SW 1271 (cell line): ENCODE data around the gene NTSR1.

Experiments
- DNase-seq, 2 experiments: peaks; one replicate each; lab custom pipeline; 2025; lab: John Stamatoyannopoulos, UW

Gene NTSR1

DNA sequence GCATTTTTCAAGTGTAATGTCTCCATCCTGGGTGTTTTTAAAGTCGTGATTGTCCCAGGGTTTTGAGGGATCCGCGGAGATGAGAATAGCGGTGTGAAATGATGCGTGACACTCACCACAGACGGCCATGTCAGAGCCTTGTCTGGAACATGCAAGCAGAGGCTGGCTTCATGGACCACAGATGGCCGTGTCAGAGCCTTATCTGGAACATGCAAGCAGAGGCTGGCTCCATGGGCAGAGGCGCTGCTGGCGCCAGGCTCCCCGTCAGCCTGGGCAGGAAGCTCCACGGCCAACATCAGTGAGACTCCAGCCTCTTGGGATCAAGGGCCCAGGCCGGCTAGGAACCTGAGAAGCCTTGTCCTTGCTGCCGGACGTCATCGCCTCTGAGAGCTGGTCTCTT, 80.0 kb downstream of the NTSR1 start:
- no peak for DNase-seq

DNA sequence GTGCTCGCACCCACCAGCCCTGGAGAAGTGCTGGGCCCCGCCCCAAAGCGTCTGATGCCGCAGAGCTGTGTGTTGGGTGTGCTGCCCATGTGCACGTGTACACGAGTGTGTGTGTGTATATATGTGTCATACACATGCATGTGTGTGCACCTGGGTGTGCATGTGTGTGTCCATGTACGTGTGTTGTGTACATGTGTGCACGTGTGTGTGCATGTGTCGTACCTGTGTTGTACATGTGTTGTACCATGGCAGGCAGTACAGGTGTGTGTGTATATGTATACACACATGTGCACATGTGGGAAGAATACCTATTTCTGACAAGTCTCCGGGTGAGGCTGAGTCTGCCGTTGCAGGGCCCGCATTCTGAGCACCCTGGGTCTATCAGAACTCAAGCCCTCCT, 81.4 kb downstream of the NTSR1 start:
- no peak for DNase-seq

DNA sequence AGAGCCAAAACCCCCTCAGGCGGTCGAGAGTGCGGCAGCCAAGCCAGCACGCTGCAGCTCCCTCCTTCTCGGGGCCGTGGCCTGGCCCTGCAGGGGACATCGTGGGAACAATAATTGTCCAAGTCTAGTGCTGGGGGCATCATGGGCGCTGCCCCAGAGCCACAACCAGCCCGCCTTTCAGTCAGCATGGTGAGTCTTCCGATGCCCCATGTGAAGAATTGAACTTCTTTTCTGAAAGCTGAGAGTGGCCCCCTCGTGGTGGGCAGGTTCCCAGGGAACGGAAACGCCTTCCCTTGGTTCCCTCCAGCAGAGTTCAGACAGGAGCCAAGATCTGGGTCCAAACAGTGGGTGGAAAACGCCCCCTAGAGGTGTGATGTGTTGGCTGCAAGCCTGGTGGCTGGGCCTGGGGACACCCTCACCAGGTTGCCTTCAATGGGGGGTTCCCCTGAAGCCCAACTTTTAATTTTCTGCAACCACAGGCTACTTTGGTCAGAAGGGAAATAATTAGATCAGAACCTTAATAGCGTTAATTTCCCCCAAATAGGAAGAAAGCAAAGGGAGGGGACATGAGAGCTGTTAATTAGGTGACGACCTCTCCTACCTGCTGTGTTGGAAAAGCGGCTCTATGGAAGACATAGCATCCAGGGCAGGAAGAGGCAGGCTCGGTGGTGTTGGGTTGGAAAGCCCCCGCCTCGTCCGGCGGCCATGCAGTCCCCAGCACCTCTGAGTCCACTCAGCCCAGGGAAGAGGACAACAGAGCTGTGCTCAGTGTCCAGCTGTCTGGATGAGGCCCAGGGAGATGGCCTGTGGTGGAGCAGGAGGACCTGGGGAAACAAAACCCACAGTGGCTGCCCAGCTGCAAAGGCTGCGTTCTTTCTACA, 82.9 kb downstream of the NTSR1 start:
- DNase-seq = peak; percentile 87 to 94

DNA sequence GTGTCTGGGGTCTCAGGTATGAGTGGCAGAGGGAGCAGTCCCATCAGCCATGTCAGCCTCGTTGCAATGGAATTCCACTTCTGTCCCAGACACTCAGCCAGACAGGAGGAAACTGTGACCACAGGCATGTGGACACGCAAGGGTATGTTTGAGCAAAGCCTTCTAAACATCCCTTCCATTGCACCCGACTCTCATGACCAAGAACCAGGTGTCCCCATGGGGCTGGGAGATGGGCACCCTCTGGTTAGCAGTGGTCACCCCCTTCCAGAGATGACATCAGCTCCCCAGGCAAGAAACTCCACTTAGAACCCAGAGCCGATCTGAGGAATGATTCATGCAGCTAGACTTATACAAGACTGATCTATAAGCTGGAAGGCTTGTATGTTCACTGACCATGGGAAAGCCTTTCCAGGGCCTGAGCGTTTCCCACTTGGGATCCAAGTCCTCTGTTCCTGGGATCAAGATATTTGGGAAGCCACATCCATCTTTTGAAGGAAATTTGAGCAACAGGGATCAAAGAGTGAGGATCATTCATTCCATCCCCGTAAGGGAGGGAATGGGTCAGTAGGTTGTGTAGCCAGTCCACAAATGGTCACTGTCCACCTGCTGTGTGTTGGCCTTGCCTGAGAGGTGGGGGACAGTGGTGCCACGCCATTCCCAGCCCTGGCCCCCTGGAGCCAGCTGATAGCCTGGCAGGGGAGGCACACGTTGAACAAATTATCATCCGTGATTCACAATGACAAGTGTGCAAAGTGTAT, 83.7 kb downstream of the NTSR1 start:
- peak in 1 of 2 experiments; percentile 48 for DNase-seq

DNA sequence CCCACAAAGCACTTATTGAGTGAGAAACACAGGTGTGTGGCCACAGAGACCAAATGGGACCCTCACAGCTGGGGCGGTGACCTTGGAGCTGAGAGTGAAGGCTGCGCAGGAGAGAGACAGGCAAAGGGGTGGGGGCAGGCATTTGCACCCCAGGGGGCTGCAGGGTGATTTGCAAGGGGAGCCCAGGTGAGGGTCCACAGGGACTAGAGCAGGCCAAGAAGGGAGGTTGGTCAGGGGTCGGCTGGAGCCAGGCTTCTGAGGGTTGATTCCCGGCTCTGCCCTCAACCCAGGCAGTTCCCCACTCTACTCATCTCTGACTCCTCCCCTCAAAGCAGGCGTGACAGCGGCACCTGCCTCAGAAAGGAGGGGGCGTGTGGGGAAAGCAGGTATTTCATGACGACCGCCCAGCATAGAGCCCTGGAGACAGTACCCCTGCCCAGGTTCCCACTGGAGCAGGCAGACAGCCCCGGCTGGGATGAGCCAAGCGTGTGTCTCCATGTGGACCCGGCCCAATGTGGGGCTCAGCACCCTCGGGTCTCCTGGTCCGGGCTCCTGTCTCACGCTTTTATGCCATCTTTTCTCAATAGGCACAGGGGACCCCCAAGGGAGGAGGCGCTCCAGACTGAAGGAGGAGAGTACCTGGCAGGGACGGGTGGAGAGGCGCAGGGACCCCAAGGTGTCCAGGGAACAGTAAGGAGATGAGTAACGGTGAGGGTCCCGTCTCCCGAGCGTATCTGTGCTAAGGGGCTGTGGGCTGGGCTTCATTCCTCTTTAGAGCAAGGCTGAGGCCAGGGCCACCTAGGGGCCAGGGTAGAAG, 84.5 kb downstream of the NTSR1 start:
- DNase-seq = no peak

DNA sequence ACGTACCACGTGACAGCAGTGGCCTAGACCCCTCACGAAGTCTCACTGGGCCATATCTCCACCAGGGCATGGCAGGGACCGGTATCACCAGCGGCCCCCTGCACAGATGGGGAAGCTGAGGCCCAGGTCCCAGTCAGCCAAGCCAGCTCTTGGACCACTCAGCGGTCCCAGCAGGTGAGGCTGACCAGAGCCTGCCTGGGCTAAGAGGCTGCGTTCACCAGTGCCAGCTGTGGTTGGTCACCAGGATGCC, 85.0 kb downstream of the NTSR1 start:
- no peak for DNase-seq

DNA sequence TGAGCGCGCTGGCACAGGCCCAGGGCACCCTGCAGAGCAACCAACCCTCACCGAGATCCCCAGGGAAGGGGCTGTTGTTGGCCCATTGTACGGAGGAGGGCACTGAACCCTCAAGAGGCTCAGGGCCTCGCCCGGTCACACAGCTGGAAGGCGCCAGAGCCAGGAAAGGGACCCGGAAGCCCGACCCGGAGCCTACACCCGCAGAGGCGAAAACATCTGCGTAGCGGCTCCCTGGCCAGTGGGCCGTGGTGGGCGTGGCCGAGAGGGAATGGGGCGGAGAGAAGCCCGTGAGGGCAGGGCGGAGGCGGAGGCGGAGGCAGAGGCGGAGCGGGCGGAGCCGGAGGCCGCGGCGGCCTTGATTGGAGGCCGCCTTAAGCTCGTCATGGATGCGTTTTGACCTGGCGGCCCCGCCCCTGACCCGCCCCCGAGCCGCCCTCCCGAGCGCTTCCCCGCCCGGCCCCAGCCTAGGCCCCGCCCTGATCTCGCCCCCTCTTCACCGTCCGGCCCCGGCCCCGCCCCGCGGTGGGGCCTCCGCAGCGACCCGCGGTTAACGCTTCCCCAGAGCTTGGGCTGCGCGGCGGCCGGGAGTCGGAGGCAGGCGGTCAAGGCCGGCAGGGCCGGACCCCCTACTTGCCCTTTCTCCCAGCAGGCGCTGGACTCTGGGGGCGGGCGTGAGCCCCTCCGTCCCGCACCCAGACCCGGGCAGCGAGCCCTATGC, 85.5 kb downstream of the NTSR1 start:
- peak; percentile 85 to 96 for DNase-seq

DNA sequence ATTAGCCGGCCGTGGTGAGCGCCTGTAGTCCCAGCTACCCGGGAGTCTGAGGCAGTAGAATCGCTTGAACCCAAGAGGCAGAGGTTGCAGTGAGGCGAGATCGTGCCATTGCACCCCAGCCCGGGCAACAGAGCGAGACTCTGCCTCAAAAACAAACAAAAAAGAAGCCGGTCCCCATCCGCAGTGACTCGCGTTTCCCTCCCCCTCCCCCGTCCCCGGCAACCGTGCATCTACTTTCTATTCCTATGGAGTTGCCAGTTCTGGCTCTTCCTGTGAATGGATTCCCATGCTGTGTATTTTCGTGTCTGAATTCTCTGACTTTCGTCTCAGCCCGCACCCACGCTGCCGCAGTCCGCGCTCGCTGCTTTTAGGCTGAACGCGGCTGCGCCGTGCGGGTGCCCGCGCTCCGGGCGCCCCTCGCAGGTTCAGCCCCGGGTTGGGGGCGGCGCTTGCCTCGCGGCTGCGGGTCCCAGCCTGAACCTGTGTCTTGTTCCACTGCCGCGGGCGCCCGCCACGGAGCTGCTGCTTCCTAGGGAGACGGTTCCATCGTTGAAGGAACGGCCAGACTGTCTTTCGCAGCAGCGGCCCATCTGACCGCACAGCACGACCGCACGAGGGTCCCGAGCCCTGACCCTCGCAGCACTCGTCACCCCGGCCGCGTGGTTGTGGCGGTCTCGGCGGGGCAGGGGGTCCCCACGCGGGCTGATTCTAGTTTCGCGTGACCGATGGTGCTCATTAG, 86.6 kb downstream of the NTSR1 start:
- peak in 1 of 2 experiments; percentile 72 for DNase-seq

DNA sequence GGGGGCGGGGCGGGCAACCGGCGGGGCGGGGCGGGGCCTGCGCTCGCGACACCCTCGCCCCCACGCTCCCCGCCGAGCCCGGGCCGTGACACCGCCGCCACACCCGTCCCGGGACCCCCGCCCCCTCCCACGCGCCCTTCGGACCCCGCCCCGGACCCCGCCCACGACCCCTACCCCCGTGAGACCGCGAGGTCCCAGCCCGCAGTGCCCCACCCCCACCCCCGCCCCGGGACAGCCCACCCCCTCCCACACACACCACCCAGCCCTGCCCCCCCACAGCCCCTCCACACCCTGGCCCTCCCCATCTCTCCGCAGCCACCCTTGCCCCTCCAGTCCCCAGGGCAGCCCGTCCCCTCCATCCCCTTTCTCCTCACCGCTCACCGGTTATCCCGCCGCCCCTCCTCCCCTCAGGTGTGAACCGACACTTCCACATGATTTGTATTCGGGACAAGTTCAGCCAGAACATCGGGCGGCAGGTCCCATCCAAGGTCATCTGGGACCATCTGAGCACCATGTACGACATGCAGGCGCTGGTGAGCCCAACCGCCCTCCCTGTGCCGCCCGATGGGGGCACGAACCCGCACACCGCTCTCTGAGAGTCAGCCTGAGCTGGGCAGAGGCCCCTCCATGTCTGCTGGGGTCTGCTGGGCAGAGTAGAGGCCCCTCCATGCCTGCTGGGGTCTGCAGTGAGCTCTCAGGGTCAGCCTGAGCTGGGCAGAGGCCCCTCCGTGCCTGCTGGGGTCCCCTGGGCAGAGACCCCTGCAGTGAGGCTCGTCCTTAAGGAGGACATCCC, 88.3 kb downstream of the NTSR1 start:
- no peak for DNase-seq

DNA sequence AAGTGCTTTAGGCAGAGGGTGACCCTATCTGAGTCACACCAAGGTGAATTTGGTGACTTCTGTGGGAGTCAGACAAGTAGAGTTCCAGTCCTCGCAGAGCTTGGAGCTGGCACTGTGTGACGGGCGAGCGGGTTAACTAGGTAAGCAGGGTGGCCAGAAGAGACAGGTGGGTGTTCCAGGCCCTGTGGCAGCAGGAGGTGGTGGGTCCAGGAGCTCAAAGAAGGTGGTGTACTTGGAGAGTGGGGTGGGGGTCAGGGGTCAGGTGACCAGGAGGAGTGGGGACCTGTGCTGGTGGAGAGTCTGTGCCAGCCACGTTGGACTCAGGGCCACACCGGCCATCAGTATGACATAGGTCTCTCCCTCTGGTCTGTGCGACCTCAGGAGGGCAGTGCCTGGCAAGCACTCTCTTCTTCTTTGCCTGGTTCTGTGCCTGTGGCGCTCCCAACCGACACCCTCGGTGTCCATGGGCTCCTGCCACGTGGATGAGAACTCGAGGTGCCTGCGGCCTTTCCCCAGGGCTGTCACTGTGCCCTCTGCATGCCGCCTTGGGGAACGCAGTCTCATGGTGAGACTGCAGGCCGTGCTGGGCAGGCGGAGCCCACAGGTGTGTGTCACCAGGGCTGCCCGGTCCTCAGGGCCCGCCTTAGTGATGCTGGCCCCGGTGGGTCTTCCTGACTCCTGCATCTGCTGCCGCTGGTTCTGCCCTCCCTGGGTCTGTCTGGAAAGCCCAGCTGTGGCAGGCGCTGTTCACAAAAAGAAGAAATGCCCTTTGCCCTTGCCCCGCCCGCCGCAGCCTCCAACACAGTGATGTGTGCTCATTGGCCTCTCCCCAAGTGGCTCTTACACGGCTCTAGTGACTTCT, 89.3 kb downstream of the NTSR1 start:
- DNase-seq = no peak

DNA sequence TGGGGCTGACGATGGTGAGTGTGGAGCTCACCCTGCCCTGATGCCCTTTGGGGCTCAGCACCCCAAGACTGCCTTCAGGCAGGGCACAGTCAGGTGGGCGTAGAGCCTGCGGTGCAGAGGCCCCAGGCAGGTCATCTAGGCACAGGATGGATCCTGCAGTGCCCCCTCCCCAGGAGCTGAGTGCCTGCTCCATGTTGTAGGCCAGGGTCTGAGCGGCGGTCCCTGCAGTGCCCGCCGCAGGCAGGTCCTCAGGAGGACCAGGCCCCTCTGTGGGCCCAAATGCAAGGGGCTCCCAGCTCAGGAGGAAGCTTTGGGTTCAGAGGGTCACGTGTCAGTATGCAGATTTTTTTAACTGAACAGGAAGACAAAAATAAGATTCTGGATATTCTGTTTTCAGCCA, 90.4 kb downstream of the NTSR1 start:
- no peak for DNase-seq

DNA sequence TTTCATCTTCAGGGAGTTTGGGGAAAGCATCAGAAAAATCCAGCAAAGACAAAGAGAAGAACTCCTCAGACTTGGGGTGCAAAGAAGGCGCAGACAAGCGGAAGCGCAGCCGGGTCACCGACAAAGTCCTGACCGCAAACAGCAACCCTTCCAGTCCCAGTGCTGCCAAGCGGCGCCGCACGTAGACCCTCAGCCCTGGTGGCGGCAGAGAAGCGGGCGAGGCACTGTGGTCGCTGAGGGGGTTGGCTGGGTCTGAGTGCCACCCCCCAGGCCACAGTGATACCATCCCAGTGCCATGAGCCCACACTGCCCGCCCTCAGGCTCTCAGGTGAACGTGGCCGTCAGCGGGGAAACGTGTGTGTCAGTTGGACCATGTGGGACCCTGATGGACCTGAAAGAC, 90.8 kb downstream of the NTSR1 start:
- no peak for DNase-seq

DNA sequence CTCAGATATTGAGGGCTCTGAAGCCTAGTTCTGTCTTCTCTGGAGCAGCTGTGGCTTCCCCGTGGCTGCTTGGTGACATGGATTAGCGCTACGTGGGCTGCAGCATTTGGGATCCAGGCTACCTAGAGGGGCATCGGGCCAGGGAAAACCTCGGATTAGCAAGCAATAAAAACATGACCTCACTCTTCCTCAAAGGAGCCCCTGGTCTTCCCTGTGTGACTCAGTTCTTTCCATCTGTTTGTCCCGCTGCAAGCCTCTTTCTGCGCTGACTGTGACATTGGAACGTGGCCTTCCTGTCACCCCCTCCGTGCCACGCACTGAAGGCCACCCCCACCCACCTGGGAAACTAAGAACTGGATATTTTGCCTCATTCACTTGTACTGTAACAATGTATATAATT, 91.2 kb downstream of the NTSR1 start:
- no peak for DNase-seq

DNA sequence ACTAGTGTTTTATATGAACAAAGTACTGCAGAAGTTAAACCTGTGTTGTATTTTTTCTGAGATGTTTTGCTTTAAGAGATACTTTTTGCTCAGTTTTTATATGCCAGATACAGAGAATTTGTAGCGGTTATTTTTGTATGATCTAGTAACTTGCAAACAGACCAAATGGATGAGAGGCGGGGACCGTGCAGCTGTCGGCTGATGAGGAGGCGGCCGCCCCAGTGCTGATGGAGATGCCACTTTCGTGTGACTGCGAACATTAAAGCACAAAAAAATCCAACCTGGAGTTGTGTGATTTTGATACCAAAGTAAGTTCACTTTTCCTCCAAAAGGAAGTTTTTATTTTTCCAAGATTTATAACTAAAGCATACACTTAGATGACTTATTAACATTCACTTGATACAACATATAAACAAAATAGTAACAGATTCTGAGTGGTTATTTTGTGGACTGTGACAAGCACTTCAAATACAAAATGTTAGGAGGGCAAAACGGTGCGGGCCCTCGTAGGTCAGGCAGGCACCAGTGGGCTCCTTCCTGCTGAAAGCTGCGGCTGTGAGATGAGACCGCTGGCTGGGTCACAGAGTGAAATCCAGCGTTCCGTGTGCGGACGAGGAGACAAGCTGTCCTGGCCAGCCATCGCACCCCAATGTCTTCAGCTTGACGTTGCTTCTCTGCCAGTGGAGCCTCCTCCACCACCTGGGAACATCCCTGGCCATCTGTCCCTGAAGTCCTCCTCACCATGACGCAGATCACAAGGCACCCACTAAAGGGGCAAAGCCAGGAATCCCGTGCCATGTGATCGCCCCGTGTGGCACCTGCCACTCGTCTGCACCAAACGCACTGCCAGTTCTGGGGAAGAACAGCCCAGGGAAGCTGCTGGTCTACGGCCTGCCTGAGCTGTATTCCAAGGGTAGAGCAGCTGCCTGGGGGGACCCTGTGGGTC, 92.0 kb downstream of the NTSR1 start:
- DNase-seq = no peak

DNA sequence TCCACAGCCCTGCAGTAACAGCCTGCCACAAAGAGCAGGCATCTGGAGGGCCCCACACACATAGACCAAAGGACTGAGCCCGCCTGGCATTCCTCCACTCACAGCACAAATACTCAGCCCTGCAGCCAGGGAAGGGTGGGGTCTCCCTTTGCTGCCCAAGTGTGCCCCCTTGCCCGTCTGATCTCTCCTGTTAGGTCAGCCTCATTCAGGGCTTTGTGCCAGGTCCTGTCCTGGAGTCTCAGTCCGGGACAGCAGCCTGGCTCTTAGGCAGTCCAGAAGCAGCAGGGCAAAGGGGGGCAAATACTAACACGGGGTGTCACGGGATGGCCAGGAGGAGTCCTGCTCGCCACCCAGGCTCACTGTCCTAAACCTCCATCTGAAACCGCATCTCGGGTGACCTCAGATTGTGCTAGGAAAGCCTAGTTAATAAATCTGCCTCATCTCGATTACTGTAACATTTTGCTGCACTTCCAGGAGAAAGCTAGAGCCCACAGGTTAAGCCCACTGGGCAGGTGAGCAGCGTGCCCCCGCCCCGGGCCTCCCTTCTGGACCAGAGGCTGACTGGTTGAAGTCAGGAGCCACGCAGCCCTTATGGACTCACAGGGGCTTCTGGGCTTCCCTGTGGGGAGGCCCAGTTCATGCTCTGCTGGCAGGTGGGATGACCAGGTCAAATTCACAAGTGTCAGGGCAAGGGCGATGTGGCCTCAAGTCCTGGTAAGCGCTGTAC, 92.8 kb downstream of the NTSR1 start:
- no peak for DNase-seq

DNA sequence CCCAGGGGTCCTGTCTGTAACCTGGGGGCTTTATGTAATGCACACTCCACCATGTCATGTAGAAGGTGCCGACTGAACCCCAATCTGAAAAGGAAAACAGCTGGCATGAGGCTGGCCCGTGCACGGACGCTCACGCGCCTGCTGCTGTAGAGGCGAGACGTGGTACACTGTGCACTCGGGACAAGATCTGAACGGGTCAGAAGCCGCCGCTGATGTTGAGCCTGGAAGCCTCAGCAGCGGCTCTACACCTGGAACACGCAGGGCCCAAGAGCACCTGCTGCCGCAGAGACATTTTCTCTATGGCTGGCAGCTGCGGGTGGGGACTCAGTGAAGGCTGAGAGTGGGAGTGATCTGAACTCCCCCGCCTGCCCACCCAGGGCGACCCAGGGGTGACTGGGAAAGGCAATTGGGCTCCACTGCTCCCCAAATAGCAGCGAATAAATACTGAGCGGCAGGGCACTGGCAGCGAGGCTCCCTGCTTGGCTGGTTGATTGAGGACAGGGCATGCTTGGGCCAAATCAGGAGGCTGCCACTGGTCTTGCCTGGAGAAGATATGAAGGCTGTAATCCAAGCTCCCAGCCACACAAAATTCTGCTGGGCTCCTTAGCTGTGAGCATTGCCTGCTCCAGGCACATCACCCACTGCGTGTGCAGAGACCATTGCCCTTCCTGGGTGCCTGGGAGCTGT, 93.5 kb downstream of the NTSR1 start:
- DNase-seq = no peak

DNA sequence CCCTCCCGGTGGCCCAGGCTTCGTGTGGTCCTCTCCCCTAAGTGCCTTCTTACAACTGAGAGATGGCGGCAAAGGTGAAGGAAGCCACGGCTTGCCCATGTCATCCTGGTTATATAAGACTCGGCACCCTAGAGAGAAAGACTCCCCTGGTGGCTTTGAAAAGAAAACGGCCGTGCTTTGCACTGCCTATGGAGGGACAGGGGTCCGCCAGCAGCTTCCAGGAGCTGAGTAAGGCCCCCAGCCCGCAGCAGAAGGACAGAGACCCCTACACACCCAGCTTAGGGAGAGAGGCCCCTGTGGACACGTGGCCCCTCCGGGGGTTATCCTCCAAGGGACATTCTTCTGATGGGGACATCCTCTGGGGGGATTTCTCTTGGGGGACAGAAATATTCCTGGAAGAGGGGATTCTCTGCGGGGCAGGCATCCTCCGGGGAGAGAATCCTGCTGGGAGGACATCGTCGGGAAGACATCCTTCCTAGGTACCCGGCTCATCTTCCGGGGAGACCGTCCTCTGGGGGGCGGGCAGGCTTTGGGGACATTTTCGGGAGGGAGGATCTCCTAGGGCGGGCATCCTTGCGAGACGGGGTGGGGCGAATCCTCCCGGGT, 95.5 kb downstream of the NTSR1 start:
- DNase-seq = peak in 1 of 2 experiments; percentile 52
